ENCODE data around the gene C9orf72. TPM values are rescaled to one million over a fixed set of nuclear protein-coding genes. Genes with fewer than 3 reads are reported as not detected.

The C9orf72 gene
- total RNA-seq, 1 experiment from 2014 or later: 40.6 TPM

DNA sequence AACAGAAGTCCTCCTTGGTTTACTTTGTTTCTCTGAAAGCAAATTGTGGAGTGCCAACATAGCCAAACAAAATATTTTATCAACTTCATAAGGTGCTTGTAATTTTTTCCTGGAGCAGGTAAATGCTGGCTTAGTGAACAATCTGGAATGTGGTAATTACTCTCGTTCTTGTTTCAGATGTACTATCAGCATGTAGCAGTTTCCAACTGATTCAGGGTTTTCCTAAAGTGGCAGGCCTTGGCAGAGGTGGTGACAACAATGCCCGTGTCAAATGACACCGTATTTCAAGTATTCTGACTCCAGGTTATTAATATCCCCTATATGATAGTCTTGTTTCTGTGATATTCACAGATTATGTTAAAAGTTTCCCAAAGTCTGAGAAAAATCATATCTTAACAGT is 1.2 kb downstream of the C9orf72 start:
- no peaks in the 10 kb centered on the region for H3K27me3 ChIP-seq (ENCODE audit: low read length)
- no peaks in the 10 kb centered on the region for H4K20me1 ChIP-seq (ENCODE audit: insufficient read depth, low read depth, low read length)
- H3K9ac ChIP-seq (ENCODE audit: low read length): peak overlapping the region; percentile 85
- no peaks in the 10 kb centered on the region for H3K9me3 ChIP-seq (ENCODE audit: low read length)
- DNase-seq: no peak
- H3K27ac ChIP-seq (ENCODE audit: low read length): peak overlapping the region; percentile 38
- H3K4me2 ChIP-seq (ENCODE audit: low read depth, low read length, poor library complexity, severe bottlenecking): peak overlapping the region; percentile 74
- peaks cover 58% of the 10 kb centered on the region for H3K79me2 ChIP-seq (ENCODE audit: low read length)
- peak overlapping the region; percentile 69 for H3K4me3 ChIP-seq (ENCODE audit: low read length)
- no peaks in the 10 kb centered on the region for H3K9me2 ChIP-seq (replicated peaks; ENCODE audit: insufficient read depth, low read length)
- H3K36me3 ChIP-seq (ENCODE audit: insufficient read depth, low read length): no peaks in the 10 kb centered on the region; the same call in 1 of the 2 replicates
- H3K4me1 ChIP-seq (ENCODE audit: low read length): peaks cover 36% of the 10 kb centered on the region
- H2AFZ ChIP-seq (ENCODE audit: low read length): no peak overlapping the region

DNA sequence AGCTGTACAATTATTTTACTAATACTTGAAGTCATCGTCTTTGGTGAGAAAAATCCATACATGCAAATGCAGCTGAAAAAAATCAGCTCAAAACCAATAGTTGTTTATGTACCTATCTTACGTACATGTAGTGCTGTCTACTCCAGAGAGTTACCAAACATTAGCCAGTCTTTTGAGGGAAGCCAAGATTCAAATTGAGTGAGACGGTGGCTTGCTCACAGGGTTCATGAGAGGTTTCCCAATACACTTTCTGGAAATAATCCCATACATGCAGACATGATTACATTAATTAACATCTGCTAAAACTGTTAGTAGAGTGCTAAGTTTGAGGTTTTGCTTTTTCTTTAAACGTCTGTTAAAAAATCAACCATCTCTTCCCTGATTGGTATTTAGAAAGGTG is 2.3 kb downstream of the C9orf72 start:
- Histone ChIP-seq H3K9ac (ENCODE audit: low read length) (no peak overlapping the region), H3K9me3 (ENCODE audit: low read length) (no peaks in the 10 kb centered on the region), H3K79me2 (ENCODE audit: low read length) (peaks cover 62% of the 10 kb centered on the region), H3K9me2 (replicated peaks; ENCODE audit: insufficient read depth, low read length) (no peaks in the 10 kb centered on the region), H3K4me2 (ENCODE audit: low read depth, low read length, poor library complexity, severe bottlenecking) (peak overlapping the region; percentile 74), H3K27me3 (ENCODE audit: low read length) (no peaks in the 10 kb centered on the region), H2AFZ (ENCODE audit: low read length) (no peak overlapping the region), H3K27ac (ENCODE audit: low read length) (no peak overlapping the region), H3K4me3 (ENCODE audit: low read length) (peak overlapping the region; percentile 69; the same call in 1 of the 2 replicates), H3K4me1 (ENCODE audit: low read length) (peaks cover 38% of the 10 kb centered on the region), H4K20me1 (ENCODE audit: insufficient read depth, low read depth, low read length) (no peaks in the 10 kb centered on the region), H3K36me3 (ENCODE audit: insufficient read depth, low read length) (peaks cover 8% of the 10 kb centered on the region)
- no peak for DNase-seq

DNA sequence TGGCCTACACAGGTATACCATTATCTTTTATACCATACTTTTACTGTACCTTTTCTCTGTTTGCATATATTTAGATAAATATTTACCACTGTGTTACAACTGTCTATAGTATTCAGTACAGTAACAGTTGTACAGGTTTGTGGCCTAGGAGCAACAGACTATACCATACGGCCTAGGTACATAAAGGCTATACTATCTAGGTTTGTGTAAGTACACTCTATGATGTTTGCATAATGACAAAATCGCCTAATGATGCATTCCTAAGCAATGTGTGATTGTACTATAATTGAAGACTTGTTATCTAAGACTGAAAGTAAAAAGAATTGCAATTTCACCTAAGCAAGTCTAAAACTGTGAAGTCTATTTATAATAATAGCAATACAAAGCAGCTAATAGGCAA is 3.9 kb downstream of the C9orf72 start:
- Histone ChIP-seq H3K27me3 (ENCODE audit: low read length) (no peaks in the 10 kb centered on the region), H3K27ac (ENCODE audit: low read length) (no peak overlapping the region), H3K4me2 (ENCODE audit: low read depth, low read length, poor library complexity, severe bottlenecking) (no peak overlapping the region), H3K4me3 (ENCODE audit: low read length) (no peak overlapping the region), H3K79me2 (ENCODE audit: low read length) (peaks cover 62% of the 10 kb centered on the region), H3K9ac (ENCODE audit: low read length) (no peak overlapping the region), H3K9me3 (ENCODE audit: low read length) (no peaks in the 10 kb centered on the region), H3K9me2 (replicated peaks; ENCODE audit: insufficient read depth, low read length) (no peaks in the 10 kb centered on the region), H3K4me1 (ENCODE audit: low read length) (peaks cover 47% of the 10 kb centered on the region), H3K36me3 (ENCODE audit: insufficient read depth, low read length) (peaks cover 9% of the 10 kb centered on the region), H2AFZ (ENCODE audit: low read length) (no peak overlapping the region), H4K20me1 (ENCODE audit: insufficient read depth, low read depth, low read length) (no peaks in the 10 kb centered on the region)
- DNase-seq: no peak

DNA sequence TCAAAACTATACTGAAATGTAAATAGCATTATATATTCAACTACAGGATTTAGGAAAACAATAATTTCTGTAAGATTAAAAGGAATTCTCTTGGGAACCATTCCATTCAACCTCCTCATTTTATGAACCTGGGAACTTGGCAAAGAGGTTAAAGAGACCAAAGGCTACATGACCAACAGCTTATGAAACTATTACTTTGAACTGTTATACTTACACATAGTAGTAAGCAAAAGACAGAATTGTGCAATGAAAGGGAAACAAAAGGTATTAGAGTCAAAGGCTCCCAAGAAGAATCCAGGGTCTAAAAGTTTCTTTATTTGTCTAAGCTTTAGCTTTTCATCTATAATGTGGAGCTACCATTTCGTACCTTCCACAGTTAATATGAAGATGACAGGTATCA is 7.2 kb downstream of the C9orf72 start:
- H2AFZ ChIP-seq (ENCODE audit: low read length): no peak overlapping the region
- no peaks in the 10 kb centered on the region for H3K9me3 ChIP-seq (ENCODE audit: low read length)
- H3K4me3 ChIP-seq (ENCODE audit: low read length): no peak overlapping the region
- H3K9me2 ChIP-seq (replicated peaks; ENCODE audit: insufficient read depth, low read length): no peaks in the 10 kb centered on the region
- H3K27ac ChIP-seq (ENCODE audit: low read length): peak overlapping the region; percentile 61; the same call in 1 of the 2 replicates
- H3K4me1 ChIP-seq (ENCODE audit: low read length): peaks cover 45% of the 10 kb centered on the region
- DNase-seq: no peak
- H3K79me2 ChIP-seq (ENCODE audit: low read length): peaks cover 45% of the 10 kb centered on the region
- peaks cover 23% of the 10 kb centered on the region for H3K36me3 ChIP-seq (ENCODE audit: insufficient read depth, low read length)
- no peak overlapping the region for H3K4me2 ChIP-seq (ENCODE audit: low read depth, low read length, poor library complexity, severe bottlenecking)
- no peaks in the 10 kb centered on the region for H4K20me1 ChIP-seq (ENCODE audit: insufficient read depth, low read depth, low read length)
- no peak overlapping the region for H3K9ac ChIP-seq (ENCODE audit: low read length)
- no peaks in the 10 kb centered on the region for H3K27me3 ChIP-seq (ENCODE audit: low read length)

DNA sequence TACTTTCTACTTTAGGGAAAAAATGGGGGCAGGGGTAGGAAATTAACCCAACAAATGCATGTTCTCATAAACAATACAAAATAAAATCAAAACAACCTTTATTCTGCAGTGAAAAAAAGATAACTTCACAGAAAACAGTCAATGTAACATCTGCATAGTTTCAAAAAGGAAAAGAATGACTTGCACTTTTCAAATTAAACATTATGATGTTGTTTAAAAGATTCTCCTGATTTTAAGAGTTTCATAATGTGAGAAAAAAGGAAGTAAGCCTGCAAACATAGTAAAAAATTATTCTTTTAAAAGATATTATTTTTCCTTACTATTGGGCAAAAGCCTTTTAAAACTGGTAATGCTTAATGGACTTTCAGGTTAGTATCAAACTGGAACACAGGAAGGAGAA is 7.6 kb downstream of the C9orf72 start:
- H3K9ac ChIP-seq (ENCODE audit: low read length): no peak overlapping the region
- H3K27ac ChIP-seq (ENCODE audit: low read length): peak overlapping the region; percentile 61
- peaks cover 42% of the 10 kb centered on the region for H3K4me1 ChIP-seq (ENCODE audit: low read length)
- H3K4me3 ChIP-seq (ENCODE audit: low read length): no peak overlapping the region
- peaks cover 27% of the 10 kb centered on the region for H3K36me3 ChIP-seq (ENCODE audit: insufficient read depth, low read length)
- no peak overlapping the region for H3K4me2 ChIP-seq (ENCODE audit: low read depth, low read length, poor library complexity, severe bottlenecking)
- no peak overlapping the region for H2AFZ ChIP-seq (ENCODE audit: low read length)
- no peaks in the 10 kb centered on the region for H3K27me3 ChIP-seq (ENCODE audit: low read length)
- no peaks in the 10 kb centered on the region for H3K9me2 ChIP-seq (replicated peaks; ENCODE audit: insufficient read depth, low read length)
- H3K9me3 ChIP-seq (ENCODE audit: low read length): no peaks in the 10 kb centered on the region
- peaks cover 41% of the 10 kb centered on the region for H3K79me2 ChIP-seq (ENCODE audit: low read length)
- DNase-seq: no peak
- H4K20me1 ChIP-seq (ENCODE audit: insufficient read depth, low read depth, low read length): no peaks in the 10 kb centered on the region

DNA sequence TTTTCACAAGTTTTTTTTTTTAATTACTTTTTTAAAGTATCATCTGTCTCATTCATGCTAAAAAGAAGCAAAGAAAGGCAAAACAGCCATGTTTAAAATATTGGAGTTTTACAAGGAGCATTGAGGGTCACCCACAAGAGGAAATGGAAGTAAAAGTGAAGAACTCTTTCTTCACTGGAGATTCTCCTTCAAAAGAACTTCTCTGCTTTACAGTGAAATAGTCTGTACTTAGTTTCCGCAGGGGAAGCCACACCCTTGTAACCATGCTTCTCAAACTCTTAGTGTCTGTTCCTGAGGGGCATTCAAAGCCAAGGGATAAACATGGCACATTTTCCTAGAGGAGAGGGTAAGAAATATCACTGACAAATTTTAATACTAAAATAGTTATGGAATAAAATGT is 8.6 kb downstream of the C9orf72 start:
- Histone ChIP-seq H3K36me3 (ENCODE audit: insufficient read depth, low read length) (peaks cover 33% of the 10 kb centered on the region), H3K27me3 (ENCODE audit: low read length) (no peaks in the 10 kb centered on the region), H3K4me2 (ENCODE audit: low read depth, low read length, poor library complexity, severe bottlenecking) (peak overlapping the region; percentile 56), H3K27ac (ENCODE audit: low read length) (peak overlapping the region; percentile 61), H3K9me2 (replicated peaks; ENCODE audit: insufficient read depth, low read length) (no peaks in the 10 kb centered on the region), H3K9ac (ENCODE audit: low read length) (no peak overlapping the region), H3K9me3 (ENCODE audit: low read length) (no peaks in the 10 kb centered on the region), H3K4me1 (ENCODE audit: low read length) (peaks cover 37% of the 10 kb centered on the region), H2AFZ (ENCODE audit: low read length) (no peak overlapping the region), H3K4me3 (ENCODE audit: low read length) (no peak overlapping the region), H4K20me1 (ENCODE audit: insufficient read depth, low read depth, low read length) (no peaks in the 10 kb centered on the region), H3K79me2 (ENCODE audit: low read length) (peaks cover 33% of the 10 kb centered on the region)
- DNase-seq: no peak

DNA sequence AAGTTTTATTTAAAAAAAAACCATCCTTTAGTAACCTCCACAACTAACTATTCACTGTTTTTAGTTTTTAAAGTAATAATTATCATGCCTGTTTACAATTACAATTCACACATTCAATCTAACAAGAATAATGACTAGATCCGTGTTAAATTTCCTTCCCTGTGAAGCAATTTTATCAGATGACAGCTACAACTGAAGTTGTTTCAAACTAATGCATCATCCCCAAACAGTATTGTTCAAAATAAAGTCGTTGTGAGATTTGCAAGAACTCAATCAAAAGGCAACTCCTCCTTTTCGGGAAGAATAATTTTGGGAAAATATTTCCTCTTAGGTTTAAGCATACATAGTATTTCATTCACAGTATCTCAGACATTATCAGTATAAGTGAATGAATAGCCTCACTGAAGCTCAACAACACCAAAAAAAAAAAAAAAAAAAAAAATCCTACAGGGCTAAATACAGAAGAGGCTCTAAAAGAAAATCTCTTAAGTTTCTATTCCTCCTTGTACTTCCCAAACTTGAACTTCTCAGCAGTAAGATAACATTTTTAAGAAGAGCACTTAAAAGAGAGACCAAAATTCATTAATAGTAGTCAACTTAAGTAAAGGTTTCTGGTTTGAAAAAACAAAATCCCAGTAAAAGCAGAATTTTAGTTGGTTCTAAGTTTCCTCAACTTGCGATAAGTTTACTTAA is 9.4 kb downstream of the C9orf72 start:
- peaks cover 33% of the 10 kb centered on the region for H3K36me3 ChIP-seq (ENCODE audit: insufficient read depth, low read length)
- peak; percentile 65 for DNase-seq

DNA sequence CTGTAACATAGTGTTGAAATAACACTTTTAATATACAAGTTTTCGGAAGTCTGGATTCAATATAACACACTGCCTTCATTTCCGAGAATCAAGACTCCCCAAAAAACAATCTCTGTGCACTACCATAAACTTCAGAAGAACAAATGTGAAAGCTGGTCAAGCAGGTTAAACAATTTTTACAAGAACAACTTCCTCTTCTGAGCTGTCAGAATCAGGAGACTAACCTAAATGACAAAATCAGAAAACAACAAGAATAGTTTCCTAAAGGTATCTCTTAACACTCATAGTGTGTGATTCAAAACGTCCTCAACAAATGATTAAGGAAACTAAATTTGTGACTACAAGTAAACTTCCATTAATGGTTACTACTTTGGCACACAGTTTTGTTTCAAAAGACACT is 11.6 kb downstream of the C9orf72 start:
- Histone ChIP-seq H3K4me3 (ENCODE audit: low read length) (no peak overlapping the region), H3K36me3 (ENCODE audit: insufficient read depth, low read length) (peaks cover 47% of the 10 kb centered on the region), H3K9me3 (ENCODE audit: low read length) (no peaks in the 10 kb centered on the region), H3K9me2 (replicated peaks; ENCODE audit: insufficient read depth, low read length) (no peaks in the 10 kb centered on the region), H3K79me2 (ENCODE audit: low read length) (peaks cover 5% of the 10 kb centered on the region; the same call in 1 of the 2 replicates), H4K20me1 (ENCODE audit: insufficient read depth, low read depth, low read length) (no peaks in the 10 kb centered on the region), H3K9ac (ENCODE audit: low read length) (no peak overlapping the region), H3K27me3 (ENCODE audit: low read length) (no peaks in the 10 kb centered on the region), H3K4me2 (ENCODE audit: low read depth, low read length, poor library complexity, severe bottlenecking) (no peak overlapping the region), H3K27ac (ENCODE audit: low read length) (no peak overlapping the region), H2AFZ (ENCODE audit: low read length) (no peak overlapping the region), H3K4me1 (ENCODE audit: low read length) (peaks cover 33% of the 10 kb centered on the region)
- DNase-seq: no peak

More for the DNA sequence above, 9.4 kb downstream of the C9orf72 start:
- Histone ChIP-seq H2AFZ (ENCODE audit: low read length) (no peak overlapping the region), H3K4me1 (ENCODE audit: low read length) (peaks cover 33% of the 10 kb centered on the region), H3K9me3 (ENCODE audit: low read length) (no peaks in the 10 kb centered on the region), H4K20me1 (ENCODE audit: insufficient read depth, low read depth, low read length) (no peaks in the 10 kb centered on the region), H3K27ac (ENCODE audit: low read length) (peak overlapping the region; percentile 61), H3K27me3 (ENCODE audit: low read length) (no peaks in the 10 kb centered on the region), H3K9ac (ENCODE audit: low read length) (0 out of 2 replicates have a peak overlapping the region, but pooled peaks have one; percentile 2), H3K4me3 (ENCODE audit: low read length) (0 out of 2 replicates have a peak overlapping the region, but pooled peaks have one; percentile 9), H3K9me2 (replicated peaks; ENCODE audit: insufficient read depth, low read length) (no peaks in the 10 kb centered on the region), H3K79me2 (ENCODE audit: low read length) (peaks cover 26% of the 10 kb centered on the region), H3K4me2 (ENCODE audit: low read depth, low read length, poor library complexity, severe bottlenecking) (peak overlapping the region; percentile 56)

All from Karpas-422 (cell line).